ENCODE data around the gene KRTAP10-1. TPM values are rescaled to one million over a fixed set of nuclear protein-coding genes. Genes with fewer than 3 reads are reported as not detected.
"Not testable (repeated sequence)": the region's sequence is repeated elsewhere in the genome, so short reads cannot be mapped to it uniquely, and the experiment has no call there.

KRTAP10-1 gene
- total RNA-seq, 1 experiment from 2014 or later = not detected

DNA sequence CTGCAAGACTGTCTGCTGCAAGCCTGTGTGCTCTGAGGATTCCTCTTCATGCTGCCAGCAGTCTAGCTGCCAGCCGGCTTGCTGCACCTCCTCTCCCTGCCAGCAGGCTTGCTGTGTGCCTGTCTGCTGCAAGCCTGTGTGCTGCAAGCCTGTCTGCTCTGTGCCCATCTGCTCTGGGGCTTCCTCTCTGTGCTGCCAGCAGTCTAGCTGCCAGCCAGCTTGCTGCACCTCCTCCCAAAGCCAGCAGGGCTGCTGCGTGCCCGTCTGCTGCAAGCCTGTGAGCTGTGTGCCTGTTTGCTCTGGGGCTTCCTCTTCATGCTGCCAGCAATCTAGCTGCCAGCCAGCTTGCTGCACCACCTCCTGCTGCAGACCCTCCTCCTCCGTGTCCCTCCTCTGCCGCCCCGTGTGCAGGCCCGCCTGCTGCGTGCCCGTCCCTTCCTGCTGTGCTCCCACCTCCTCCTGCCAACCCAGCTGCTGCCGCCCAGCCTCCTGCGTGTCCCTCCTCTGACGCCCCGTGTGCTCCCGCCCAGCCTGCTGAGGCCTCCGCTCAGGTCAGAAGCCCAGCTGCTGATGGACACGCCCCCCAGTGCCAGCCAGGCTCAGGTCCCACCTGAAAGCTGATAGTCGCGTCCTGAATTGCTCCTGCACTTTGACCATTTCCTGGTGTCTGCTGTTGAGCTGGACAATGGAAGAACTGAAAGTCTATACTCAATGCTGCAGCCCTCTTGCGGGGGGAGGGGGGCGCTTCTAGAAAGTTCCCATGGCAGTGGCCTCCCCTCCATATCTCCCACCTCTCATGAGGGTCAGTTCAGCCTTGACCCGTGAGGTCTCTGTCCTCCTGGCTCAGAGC is 34.7 kb upstream of the KRTAP10-1 start:
- peak; percentile 78 for DNase-seq
- Histone ChIP-seq H3K4me3 (ENCODE audit: insufficient read depth, low read depth, low read length) (no peak overlapping the region), H3K36me3 (replicated peaks; ENCODE audit: control insufficient read depth, insufficient read depth, low read length) (no peaks in the 10 kb centered on the region), H3K27me3 (ENCODE audit: control insufficient read depth, insufficient read depth, low read length) (no peaks in the 10 kb centered on the region)

DNA sequence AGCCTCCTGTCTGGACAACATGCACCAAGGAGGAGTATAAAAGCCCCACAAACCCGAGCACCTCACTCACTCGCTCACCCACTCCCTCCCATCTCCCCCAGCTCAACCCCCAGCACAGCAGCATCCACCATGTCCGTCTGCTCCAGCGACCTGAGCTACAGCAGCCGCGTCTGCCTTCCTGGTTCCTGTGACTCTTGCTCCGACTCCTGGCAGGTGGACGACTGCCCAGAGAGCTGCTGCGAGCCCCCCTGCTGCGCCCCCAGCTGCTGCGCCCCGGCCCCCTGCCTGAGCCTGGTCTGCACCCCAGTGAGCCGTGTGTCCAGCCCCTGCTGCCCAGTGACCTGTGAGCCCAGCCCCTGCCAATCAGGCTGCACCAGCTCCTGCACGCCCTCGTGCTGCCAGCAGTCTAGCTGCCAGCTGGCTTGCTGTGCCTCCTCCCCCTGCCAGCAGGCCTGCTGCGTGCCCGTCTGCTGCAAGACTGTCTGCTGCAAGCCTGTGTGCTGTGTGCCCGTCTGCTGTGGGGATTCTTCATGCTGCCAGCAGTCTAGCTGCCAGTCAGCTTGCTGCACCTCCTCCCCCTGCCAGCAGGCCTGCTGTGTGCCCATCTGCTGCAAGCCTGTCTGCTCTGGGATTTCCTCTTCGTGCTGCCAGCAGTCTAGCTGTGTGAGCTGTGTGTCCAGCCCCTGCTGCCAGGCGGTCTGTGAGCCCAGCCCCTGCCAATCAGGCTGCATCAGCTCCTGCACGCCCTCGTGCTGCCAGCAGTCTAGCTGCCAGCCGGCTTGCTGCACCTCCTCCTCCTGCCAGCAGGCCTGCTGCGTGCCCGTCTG is 33.8 kb upstream of the KRTAP10-1 start, which contains the start of gene KRTAP10-4:
KRTAP10-4 (plus strand) TSS at position 100 of the 827 bp plus-strand sequence; CDS start at position 130, 30 bp downstream.
- H3K4me3 ChIP-seq (ENCODE audit: insufficient read depth, low read depth, low read length); H3K36me3 ChIP-seq (replicated peaks; ENCODE audit: control insufficient read depth, insufficient read depth, low read length); H3K27me3 ChIP-seq (ENCODE audit: control insufficient read depth, insufficient read depth, low read length); DNase-seq: not testable (repeated sequence)

DNA sequence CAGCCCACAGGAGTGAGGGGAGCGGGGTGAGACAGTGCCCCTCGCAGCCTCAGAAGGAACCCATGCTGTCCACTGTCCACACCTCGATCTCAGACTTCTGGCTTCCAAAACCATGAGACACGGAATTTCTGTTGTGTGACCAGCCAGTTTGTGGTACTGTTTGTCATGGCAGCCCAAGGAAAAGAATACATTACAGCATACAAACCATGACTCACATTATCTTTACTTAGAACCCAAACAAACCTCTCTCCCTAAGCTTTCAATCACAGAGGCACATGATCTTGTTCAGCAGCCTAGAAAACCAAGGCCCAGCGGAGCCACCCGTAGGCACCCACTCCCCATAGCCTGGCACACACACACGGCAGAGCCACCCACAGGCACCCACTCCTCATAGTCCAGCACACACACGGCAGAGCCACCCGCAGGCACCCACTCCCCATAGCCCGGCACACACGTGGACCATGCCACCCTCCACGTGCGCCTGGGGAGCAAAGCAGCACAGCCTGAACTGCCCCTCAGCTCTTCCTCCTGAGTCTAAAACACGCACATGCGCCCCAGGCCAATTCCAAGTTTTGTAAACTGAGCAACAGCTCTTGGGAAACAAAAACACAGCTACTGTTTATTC is 33.1 kb upstream of the KRTAP10-1 start:
- no peaks in the 10 kb centered on the region for H3K36me3 ChIP-seq (replicated peaks; ENCODE audit: control insufficient read depth, insufficient read depth, low read length)
- DNase-seq = peak; percentile 41
- H3K27me3 ChIP-seq (ENCODE audit: control insufficient read depth, insufficient read depth, low read length) = no peaks in the 10 kb centered on the region
- H3K4me3 ChIP-seq (ENCODE audit: insufficient read depth, low read depth, low read length) = no peak overlapping the region

DNA sequence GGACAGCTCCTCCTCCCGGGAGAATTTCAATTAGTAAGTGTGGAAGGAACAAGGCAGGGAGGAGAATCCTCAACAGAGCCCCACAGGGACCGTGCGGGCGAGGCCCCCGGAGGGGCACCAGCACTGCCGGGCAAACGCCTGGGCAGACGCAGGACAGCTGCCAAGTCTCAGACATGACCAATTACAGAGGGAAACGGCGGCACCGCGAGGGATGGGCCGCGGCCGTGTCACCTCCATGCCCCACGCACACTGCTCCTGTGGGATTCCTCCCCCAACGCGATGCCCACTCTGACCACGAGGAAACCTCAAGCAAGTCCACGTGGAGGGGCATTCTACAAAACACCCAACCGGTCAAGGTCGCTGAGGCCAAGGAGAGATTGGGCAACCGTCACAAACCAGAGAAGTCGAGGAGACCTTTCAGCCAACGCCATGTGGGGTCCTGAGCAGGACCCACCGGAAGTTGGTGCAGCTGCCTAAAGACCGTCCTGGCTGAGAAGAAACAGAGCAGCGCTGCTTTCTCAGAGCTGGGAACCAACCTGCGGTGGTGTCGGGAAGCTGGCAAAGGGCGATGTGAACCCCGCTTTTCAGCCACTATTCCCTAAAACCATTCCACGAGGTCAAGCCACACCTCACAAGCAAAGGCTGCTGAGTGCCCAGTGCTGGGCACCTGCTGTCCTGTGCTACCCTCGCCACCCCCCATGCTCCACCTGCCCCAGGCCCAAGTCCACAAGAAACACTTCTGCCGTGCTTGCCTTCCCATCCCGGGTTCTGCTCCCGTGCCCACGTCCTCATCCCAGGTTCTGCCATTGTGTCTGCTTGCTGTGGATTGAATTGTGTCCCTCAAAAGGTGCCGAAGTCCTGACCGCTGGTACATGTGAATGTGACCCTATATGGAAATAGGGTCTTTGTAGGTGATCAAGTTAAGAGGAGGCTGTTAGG is 32.1 kb upstream of the KRTAP10-1 start:
- DNase-seq = peak; percentile 47
- Histone ChIP-seq H3K36me3 (replicated peaks; ENCODE audit: control insufficient read depth, insufficient read depth, low read length) (no peaks in the 10 kb centered on the region), H3K27me3 (ENCODE audit: control insufficient read depth, insufficient read depth, low read length) (no peaks in the 10 kb centered on the region), H3K4me3 (ENCODE audit: insufficient read depth, low read depth, low read length) (no peak overlapping the region)

DNA sequence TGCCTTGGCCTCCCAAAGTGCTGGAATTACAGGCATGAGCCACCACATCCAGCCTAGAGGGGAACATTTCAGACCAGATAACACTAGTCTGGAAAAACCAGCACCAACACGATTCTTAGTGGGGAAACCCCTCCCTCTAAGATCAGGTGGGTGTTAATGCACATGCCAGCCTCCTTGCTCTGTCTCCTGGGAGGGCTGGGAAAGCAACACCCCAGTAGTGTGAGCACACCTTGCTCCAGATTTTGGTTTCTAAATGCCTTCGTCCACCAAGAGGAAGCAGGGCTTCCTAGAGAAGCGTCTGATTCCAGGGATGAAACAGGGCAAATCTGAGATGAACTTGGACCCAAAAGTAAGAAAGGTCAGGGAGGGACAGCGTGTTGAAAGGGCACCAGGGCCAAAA is 31.3 kb upstream of the KRTAP10-1 start:
- Histone ChIP-seq H3K4me3 (ENCODE audit: insufficient read depth, low read depth, low read length) (no peak overlapping the region), H3K36me3 (replicated peaks; ENCODE audit: control insufficient read depth, insufficient read depth, low read length) (no peaks in the 10 kb centered on the region), H3K27me3 (ENCODE audit: control insufficient read depth, insufficient read depth, low read length) (no peaks in the 10 kb centered on the region)
- DNase-seq = peak; percentile 12

DNA sequence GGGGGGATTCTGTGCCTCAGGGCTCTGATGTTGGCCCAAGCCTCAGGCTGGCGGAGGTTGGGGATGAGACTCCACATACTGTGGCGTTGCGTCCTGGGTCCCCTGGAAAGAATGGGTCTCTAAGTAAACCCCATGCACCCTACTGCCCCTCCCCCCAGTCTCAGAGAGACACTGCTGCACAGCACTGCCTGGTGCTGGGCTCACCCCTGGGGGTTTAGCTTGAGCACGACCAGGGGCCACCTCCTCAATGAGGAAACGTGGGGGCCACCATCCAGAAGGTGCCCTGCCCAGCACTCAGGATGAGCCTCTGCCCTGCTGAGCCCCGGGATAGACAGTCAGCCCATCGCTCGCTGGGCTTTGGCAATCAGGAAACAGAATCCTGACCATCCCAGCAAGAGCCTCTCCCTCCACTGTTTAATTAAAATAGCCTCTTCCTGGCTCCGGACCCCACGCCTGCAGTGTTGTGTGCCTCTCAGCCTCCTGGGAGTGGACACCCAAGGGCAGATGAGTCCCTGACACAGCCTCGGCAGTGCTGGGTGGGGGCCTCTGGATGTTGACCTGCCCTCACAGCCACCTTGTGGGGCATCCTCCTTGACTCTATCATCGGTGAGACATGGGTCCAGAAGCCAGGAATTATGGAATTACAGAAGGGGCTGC is 30.0 kb upstream of the KRTAP10-1 start:
- H3K27me3 ChIP-seq (ENCODE audit: control insufficient read depth, insufficient read depth, low read length) = no peaks in the 10 kb centered on the region
- peak; percentile 46 for DNase-seq
- no peak overlapping the region for H3K4me3 ChIP-seq (ENCODE audit: insufficient read depth, low read depth, low read length)
- H3K36me3 ChIP-seq (replicated peaks; ENCODE audit: control insufficient read depth, insufficient read depth, low read length) = no peaks in the 10 kb centered on the region

DNA sequence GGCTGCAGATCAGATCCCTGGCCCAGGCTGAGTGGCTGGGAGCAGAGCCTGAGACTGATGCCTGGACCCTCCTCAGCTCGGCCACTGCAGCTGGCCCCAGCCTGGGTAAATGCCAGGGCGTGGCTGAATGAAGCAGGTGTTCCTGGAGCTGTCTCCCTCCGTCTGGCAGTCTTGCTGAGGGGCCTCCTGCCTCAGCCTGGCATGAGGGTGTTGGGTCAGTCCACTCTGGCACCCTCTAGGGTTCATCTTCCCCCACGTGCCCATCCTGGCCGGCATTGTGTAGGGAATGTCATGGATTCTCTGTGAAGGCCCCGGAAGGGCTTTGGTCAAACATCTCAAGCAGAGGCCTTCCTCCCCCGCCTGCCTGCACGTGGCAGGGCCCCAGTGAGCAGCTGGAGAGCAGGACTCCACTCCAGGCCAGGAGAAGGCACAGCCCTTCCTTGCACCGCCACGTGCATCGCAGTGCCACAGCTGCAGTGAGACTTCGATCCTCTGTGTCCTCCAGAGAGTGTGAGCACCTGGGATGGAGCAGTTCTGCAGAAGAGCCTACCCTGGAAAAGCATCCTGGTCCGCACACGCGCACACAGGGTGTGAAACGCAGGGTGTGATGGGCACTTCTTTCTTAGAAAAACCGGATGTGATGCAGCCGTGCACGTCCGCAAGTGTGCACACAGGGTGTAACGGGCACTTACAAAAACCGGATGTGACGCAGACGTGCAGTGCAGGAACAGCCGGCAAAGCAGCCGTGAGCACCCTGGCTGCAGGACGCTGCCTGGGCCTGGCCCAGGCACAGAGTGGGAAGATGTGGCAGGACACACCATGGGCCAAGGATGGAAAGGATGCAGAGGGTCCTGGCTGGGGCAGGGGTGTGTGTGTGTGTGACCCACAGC is 28.9 kb upstream of the KRTAP10-1 start:
- no peaks in the 10 kb centered on the region for H3K27me3 ChIP-seq (ENCODE audit: control insufficient read depth, insufficient read depth, low read length)
- H3K36me3 ChIP-seq (replicated peaks; ENCODE audit: control insufficient read depth, insufficient read depth, low read length) = no peaks in the 10 kb centered on the region
- no peak overlapping the region for H3K4me3 ChIP-seq (ENCODE audit: insufficient read depth, low read depth, low read length)
- peak; percentile 49 for DNase-seq

DNA sequence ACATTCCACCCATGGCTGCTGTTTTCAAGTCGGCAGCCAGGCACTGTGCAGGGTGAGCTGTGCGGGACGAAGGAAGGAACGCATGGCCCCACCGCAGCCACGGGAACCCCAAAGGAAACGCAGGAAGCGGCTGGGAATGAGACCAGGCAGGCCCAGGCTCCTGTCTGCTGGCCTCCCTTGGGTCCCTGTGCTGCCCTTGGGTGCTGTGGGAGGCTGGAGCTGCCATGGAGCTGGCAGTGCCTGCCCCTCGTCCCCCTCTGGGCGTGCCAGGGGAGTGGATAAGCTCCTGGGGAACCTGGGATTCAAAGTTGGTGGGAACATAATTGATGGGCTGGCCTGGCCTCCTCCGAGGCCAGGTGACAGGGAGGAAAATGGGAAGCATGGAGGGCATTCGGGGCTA is 28.3 kb upstream of the KRTAP10-1 start:
- Histone ChIP-seq H3K27me3 (ENCODE audit: control insufficient read depth, insufficient read depth, low read length) (no peaks in the 10 kb centered on the region), H3K4me3 (ENCODE audit: insufficient read depth, low read depth, low read length) (no peak overlapping the region), H3K36me3 (replicated peaks; ENCODE audit: control insufficient read depth, insufficient read depth, low read length) (no peaks in the 10 kb centered on the region)
- no peak for DNase-seq

DNA sequence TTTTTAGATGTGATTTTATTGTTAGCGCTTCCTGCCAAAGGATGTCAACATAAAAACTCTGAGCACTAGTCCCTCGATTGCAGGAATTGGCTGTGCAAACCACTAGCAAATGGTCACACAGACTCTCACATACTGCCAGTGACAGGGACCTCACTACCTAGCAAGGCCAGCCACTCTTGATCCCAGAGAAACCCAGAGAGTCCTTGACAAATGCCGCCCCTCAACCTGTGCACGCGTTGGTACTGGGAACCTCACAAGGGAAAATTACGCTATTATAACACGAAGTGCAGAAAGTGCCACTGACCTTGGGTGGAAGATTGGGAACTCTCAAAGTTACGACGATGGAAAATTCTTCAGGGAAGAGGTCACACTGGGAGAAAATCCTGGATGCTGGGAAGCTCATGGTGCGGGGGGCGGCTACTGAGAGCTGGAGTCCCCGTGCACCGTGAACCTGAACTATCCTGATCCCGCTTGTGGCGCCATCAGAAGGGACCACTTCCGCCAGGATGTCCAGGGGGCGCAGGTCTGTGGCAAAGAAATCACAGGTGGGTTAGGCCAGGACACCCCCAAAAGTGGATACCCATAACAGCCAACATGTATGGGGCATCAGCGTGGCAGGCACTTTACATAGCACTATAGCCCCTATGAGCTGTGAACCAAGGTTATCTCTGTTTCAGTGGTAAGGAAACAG is 27.6 kb upstream of the KRTAP10-1 start:
- Histone ChIP-seq H3K27me3 (ENCODE audit: control insufficient read depth, insufficient read depth, low read length) (no peaks in the 10 kb centered on the region), H3K36me3 (replicated peaks; ENCODE audit: control insufficient read depth, insufficient read depth, low read length) (no peaks in the 10 kb centered on the region), H3K4me3 (ENCODE audit: insufficient read depth, low read depth, low read length) (no peak overlapping the region)
- peak; percentile 34 for DNase-seq

DNA sequence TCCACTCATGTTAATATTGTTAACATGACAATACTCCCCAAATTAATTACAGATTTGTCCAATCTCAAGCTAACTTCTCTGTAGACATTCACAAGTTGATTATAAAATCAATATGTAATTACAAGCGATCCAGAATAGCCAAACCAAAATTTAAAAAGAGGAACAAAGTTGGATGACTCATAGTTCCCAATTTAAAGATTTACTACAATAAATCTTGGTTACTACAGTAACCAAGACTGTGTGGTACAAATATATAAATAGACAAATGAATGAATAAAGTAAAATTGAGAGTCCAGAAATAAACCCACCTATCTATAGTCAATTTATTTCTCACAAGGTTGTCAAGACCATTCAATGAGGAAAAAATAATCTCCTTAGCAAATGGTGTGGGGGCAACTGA is 26.4 kb upstream of the KRTAP10-1 start:
- no peaks in the 10 kb centered on the region for H3K36me3 ChIP-seq (replicated peaks; ENCODE audit: control insufficient read depth, insufficient read depth, low read length)
- no peaks in the 10 kb centered on the region for H3K27me3 ChIP-seq (ENCODE audit: control insufficient read depth, insufficient read depth, low read length)
- DNase-seq = no peak
- no peak overlapping the region for H3K4me3 ChIP-seq (ENCODE audit: insufficient read depth, low read depth, low read length)

DNA sequence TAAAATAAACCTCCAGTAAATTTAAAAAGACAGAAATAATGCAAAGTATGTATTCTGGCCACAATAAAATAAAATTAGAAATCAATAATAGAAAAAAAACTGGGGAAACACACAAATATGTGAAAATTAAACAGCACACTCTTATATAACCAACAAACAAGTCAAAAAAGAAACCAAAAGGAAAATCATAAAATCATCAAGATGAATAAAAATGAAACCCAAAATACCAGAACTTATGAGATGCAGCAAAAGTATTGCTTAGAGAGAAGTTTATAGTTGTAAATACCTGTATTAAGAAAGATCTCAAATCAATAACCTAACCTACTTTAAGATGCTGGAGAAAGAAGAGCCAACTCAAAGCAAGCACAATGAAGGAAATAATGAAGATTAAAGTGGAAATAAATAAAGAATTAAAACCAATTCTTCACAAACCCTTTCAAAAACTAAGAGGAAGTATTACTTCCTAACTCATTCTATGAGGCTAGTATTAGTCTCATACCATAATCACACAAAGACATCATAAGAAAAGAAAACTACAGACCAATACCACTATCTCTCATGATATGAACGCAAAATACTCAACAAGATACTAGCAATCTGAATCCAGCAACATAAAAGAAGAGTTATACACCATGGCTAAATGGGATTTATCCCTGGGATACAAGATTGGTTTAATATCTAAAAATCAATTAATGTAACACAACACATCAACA is 25.0 kb upstream of the KRTAP10-1 start:
- Histone ChIP-seq H3K36me3 (replicated peaks; ENCODE audit: control insufficient read depth, insufficient read depth, low read length) (no peaks in the 10 kb centered on the region), H3K27me3 (ENCODE audit: control insufficient read depth, insufficient read depth, low read length) (no peaks in the 10 kb centered on the region), H3K4me3 (ENCODE audit: insufficient read depth, low read depth, low read length) (no peak overlapping the region)
- no peak for DNase-seq

DNA sequence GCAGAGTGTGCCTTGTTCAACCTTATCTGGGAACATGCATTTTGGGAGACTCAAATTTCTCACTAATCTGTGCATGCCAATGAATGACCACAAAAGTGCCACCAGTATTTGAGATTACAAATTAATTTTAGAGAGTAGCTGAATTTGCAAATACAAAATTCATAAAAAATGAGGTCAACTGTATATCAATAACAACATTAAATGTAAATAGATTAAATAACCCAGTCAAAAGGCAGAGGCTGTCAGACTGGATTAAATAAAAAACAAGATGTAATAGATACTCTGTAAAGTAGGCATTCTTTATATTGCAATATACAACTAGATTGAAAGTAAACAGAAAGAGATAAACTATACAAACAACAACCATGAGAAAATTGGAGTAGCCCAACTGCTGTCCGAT is 24.1 kb upstream of the KRTAP10-1 start:
- no peak for DNase-seq
- H3K27me3 ChIP-seq (ENCODE audit: control insufficient read depth, insufficient read depth, low read length) = no peaks in the 10 kb centered on the region
- H3K36me3 ChIP-seq (replicated peaks; ENCODE audit: control insufficient read depth, insufficient read depth, low read length) = no peaks in the 10 kb centered on the region
- no peak overlapping the region for H3K4me3 ChIP-seq (ENCODE audit: insufficient read depth, low read depth, low read length)

Measured in H7 (cell line).